ENCODE data around the gene TWNK. TPM values are rescaled to one million over a fixed set of nuclear protein-coding genes. Genes with fewer than 3 reads are reported as not detected.

TWNK gene
- total RNA-seq, 2 donors from 2014 or later: 9.7 to 17.3 TPM

DNA sequence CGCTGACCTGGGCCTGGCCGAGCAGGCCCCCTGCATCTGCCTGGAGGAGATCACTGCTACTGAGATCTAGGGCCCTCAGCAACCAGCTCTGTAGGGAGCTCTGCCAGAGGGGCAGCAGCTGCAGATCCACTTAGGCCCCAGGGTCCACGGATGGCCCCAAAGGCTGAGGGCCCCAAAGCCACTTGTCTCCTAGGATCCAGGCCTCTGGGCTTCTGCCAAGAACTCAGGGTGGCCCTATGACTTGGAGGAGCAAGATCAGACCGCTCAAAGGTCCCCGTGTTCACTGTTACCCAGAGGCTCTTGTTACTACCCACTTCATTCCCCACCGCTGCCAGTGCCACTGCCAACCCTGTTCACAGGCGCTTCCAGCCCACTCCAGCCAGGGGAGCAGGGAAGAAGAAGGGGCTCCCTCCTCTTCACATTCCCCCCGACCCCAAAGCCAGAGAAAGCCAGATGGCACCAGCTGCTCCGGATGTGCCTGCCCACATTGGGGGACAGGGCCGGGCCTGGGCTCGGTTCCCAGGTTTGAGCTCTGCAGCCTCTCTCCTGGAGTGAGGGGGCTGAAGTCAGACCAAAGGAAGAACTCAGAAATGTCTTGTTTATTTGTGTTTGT lies 19.9 kb downstream of the TWNK start:
- intact Hi-C loops (cut with DNase I): no loop called here
- H3K4me1 ChIP-seq (replicated peaks): peaks cover 1% of the 10 kb centered on the region
- H3K36me3 ChIP-seq: peaks cover 3 to 15% of the 10 kb centered on the region in 2 donors
- no peak overlapping the region for H3K4me3 ChIP-seq
- no peaks in the 10 kb centered on the region for H3K27me3 ChIP-seq (replicated peaks; ENCODE audit: insufficient read depth)
- WGBS: 43% methylated on average over 11 of the region's 11 CpGs
- no peaks in the 10 kb centered on the region for H3K9me3 ChIP-seq
- DNase-seq (ENCODE audit: low spot score): no peak
- TF ChIP-seq POLR2AphosphoS5 (IDR thresholded peaks at IDR 0.05) (no peak), CTCF (IDR thresholded peaks at IDR 0.05) (no peak), POLR2A (IDR thresholded peaks at IDR 0.05) (no peak)
- H3K27ac ChIP-seq: peak overlapping the region in 1 of 2 donors; percentile 27

DNA sequence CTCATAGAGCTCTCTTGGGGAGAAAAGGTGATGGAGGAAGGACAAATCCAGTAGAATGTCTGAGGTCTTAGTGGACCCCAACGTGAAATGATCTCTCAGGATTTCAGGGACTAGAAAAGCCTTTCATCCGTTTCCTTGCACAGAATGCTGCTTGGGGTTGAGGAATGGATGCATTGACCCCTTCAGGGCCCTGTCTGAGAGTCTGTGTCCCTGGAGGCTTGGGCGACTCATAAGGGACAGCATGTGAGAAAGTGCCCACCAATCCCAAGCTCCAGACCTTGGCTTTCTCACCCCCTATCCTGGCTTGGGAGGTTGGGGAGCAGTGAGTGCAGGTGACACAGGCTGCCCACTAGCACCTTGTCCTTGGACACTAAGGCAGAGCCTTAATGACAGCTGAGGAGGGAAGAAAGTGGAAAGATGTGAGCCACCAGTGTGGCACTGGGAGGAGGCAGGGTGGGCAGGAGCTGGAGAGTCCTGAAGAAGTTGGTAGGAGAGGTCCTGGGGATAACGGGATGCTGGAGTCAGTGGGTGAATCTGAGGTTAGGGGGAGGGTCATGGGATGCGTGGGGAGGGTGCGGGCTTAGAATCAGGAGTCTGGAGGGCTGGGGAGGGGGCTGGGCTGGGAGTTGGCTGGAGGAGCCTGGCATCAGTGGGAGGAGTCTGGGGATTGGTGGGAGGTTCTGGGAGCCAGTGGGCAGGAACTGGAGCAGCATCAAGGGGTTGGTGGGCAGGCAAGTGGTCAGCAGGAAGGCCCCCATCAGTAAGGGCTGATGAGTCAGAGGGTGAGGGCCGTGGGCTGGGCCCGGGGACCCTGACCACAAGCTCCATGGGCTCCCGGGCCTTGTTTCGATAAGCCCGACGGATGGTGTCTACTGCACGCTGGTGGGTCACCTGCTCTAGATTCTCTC lies 20.8 kb downstream of the TWNK start:
- no peak for DNase-seq (ENCODE audit: low spot score)
- Histone ChIP-seq H3K36me3 (peaks cover 3 to 7% of the 10 kb centered on the region in 2 donors), H3K4me1 (replicated peaks) (no peaks in the 10 kb centered on the region), H3K9me3 (no peaks in the 10 kb centered on the region), H3K4me3 (no peak overlapping the region), H3K27ac (no peak overlapping the region), H3K27me3 (replicated peaks; ENCODE audit: insufficient read depth) (no peaks in the 10 kb centered on the region)
- 59% methylated on average over 13 of the region's 13 CpGs for WGBS
- no peak for TF ChIP-seq CTCF (IDR thresholded peaks at IDR 0.05)
- no peak for TF ChIP-seq POLR2AphosphoS5 (IDR thresholded peaks at IDR 0.05)
- TF ChIP-seq POLR2A (IDR thresholded peaks at IDR 0.05): no peak
- intact Hi-C loops (cut with DNase I): no loop called here

DNA sequence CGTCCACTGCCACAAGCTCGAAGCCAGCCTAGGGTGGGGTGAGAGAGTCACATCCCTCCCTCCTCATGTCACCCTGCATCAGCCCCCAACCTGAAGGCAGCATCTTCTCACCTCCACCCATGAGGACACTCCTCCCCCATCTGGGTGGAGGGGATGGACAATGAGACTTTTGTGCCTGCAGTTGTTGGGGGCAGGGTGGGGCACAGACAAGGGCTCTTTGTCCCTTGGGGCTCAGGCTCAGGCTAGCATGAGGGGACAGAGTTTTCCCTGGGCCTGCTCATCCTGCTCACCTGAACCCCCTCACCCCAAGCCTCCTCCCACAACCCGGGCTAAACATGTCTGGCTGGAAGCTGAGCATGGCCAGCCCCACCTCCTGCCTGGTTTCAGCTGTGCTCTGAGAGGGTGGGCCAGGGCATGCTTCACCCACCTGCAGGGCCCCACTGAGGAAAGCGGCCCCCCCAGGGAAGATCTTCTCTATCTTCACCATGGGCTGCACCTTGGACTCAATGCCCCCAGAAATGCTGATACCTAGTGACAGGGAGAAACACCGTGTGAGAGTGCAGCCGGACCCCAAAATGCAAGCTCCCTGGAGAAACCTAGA lies 21.6 kb downstream of the TWNK start:
- Histone ChIP-seq H3K27ac (no peak overlapping the region), H3K4me1 (replicated peaks) (no peaks in the 10 kb centered on the region), H3K9me3 (no peaks in the 10 kb centered on the region), H3K27me3 (replicated peaks; ENCODE audit: insufficient read depth) (no peaks in the 10 kb centered on the region), H3K4me3 (no peak overlapping the region), H3K36me3 (peaks cover 0 to 3% of the 10 kb centered on the region in 2 donors)
- WGBS: 69% methylated on average over 6 of the region's 6 CpGs
- no peak for TF ChIP-seq POLR2A (IDR thresholded peaks at IDR 0.05)
- TF ChIP-seq CTCF (IDR thresholded peaks at IDR 0.05): no peak
- TF ChIP-seq POLR2AphosphoS5 (IDR thresholded peaks at IDR 0.05): no peak
- intact Hi-C loops (cut with DNase I): no loop called here
- no peak for DNase-seq (ENCODE audit: low spot score)

DNA sequence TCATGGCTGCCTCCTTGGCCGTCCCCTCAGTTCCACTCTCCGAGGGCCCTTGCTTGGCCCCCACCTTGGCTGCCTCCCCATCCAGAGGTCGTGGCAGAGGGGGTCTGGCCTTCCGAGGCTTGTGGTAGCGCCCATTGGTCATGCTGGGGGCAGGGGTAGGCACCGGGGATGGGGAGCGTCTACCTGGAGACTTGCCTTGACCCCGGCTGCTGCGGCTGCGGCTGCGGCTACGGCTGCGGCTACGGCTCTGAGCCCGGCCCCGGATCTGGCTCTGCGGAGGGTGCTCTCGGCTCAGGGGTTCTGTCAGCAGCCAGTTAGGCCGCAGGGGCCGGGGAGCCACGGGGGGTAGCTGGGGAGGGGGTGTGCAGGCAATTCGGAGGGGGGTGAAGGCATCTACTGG lies 23.0 kb downstream of the TWNK start:
- Histone ChIP-seq H3K4me3 (no peak overlapping the region), H3K27me3 (replicated peaks; ENCODE audit: insufficient read depth) (no peaks in the 10 kb centered on the region), H3K9me3 (no peaks in the 10 kb centered on the region), H3K27ac (no peak overlapping the region), H3K4me1 (replicated peaks) (no peaks in the 10 kb centered on the region), H3K36me3 (peaks cover 0 to 3% of the 10 kb centered on the region in 2 donors)
- WGBS: 96% methylated on average over 20 of the region's 22 CpGs
- no peak for DNase-seq (ENCODE audit: low spot score)
- intact Hi-C loops (cut with DNase I): loop anchor here (10.0 kb wide), 1 partner anchor 446 kb away; no protein-coding TSS in a partner anchor
- no peak for TF ChIP-seq CTCF (IDR thresholded peaks at IDR 0.05)
- TF ChIP-seq POLR2A (IDR thresholded peaks at IDR 0.05): no peak
- no peak for TF ChIP-seq POLR2AphosphoS5 (IDR thresholded peaks at IDR 0.05)
